Memory B cell (primary cell): ENCODE results near the gene PPP2R2C.

Experiments used
- ATAC-seq: fragments of 150-1000 bp; cut with Tn5 transposase; 2 replicates; pipeline ENCODE4 v1.10.0; 2021; ENCODE audit warnings: low read depth, mild to moderate bottlenecking, moderate library complexity
- DNase-seq, 2 donors: peaks; one replicate each; pipeline ENCODE4 v3.0.0; 2022; ENCODE audit warnings: low spot score in 2 of 2
- H3K27ac Mint-ChIP-seq: one replicate; pipeline ENCODE4 v1.8.0; 2022; ENCODE audit warnings: mild to moderate bottlenecking, moderate library complexity, mixed read lengths
- H3K27me3 Mint-ChIP-seq: one replicate; pipeline ENCODE4 v1.8.0; 2022; ENCODE audit warnings: mixed read lengths
- H3K36me3 Mint-ChIP-seq: one replicate; pipeline ENCODE4 v1.8.0; 2022; ENCODE audit warnings: mild to moderate bottlenecking, mixed read lengths
- H3K4me1 Mint-ChIP-seq: one replicate; pipeline ENCODE4 v1.8.0; 2022; ENCODE audit warnings: mixed read lengths
- H3K4me3 Mint-ChIP-seq: one replicate; pipeline ENCODE4 v1.8.0; 2022; ENCODE audit warnings: mild to moderate bottlenecking, moderate library complexity, mixed read lengths
- H3K9me3 Mint-ChIP-seq: one replicate; pipeline ENCODE4 v1.8.0; 2022; ENCODE audit warnings: mixed read lengths

The PPP2R2C gene

DNA sequence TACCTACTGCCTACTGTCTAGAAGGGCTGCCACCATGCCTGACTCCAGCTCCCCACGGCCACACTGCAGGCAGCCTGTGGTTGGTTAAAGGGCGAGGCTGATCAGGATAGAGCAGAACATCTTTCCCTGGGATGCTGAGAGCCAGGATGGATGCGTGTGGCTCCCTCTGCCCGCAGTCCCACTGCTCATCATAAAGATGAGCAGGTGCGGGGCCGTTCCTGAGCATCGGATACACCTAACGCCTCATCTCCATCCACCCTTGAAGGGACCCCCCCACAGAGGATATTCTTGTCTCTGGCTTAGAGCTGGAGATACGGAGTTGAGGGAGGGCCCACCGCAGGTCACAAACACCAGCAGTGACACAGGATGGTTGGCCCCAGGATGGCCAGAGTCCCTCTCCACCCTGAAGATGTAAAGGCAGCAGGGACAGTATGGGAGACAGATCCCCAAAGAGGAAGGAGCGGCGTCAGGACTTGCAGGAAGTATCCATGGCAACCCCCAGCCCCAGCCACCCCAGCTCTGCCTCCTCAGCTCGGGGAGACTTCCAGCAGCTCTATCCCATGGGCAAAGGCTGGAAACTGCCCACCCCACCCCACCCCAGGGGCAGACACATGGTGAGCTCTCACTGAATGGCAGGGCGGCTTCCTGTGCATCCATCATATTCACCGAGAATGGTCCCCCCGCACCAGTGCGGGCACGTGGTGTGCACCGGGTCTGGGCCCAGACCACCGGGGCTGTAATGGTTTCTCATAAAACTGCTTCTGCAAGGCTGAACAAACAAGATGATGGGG is 19.3 kb downstream of the PPP2R2C start:
- Mint-ChIP-seq H3K27me3 (peaks cover 13% of the 10 kb centered on the region), H3K36me3 (no peaks in the 10 kb centered on the region), H3K4me1 (no peaks in the 10 kb centered on the region), H3K4me3 (no peak overlapping the region), H3K9me3 (peaks cover 3% of the 10 kb centered on the region), H3K27ac (no peak overlapping the region)
- DNase-seq (no peak), ATAC-seq (no peak)

DNA sequence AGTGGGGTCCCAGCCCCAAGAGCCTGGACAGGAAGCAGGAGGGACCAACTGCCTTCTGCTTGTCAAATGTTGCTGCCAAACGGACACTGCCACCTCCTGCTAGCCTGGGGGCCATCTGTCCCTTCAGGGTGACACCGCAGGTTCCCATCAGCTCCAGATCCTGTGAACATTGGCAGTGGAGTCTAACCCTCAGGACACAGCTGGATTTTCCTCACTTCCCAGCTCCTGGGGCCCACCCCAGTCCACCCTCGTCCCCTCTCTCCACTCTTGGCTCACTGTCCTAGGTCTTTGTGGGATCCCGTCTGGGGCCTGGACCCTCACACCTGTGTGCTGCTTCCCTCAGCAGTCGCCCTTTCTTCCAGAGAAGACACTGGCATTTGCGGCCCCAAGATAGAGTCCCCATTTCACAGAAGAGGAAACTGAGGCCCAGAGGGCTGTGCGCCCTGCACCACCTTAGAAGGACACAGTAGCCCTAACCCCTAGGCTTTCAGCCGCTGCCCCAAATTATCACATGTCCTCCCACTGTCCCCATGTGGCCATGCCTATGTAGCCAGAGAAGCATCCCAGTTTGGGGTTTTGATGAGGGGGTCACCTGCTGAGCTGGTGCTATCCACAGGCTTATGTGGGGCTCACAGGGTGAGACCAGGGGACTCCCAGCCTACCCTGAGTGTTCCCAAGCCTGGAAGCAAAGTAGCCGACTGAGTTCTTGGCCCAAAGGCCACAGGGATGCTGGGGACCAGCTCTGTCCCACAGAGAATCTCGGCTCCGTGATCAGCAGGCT is 20.1 kb downstream of the PPP2R2C start:
- ATAC-seq (no peak), DNase-seq (no peak)
- Mint-ChIP-seq H3K9me3 (no peaks in the 10 kb centered on the region), H3K4me3 (no peak overlapping the region), H3K27me3 (peaks cover 10% of the 10 kb centered on the region), H3K4me1 (no peaks in the 10 kb centered on the region), H3K27ac (no peak overlapping the region), H3K36me3 (no peaks in the 10 kb centered on the region)

DNA sequence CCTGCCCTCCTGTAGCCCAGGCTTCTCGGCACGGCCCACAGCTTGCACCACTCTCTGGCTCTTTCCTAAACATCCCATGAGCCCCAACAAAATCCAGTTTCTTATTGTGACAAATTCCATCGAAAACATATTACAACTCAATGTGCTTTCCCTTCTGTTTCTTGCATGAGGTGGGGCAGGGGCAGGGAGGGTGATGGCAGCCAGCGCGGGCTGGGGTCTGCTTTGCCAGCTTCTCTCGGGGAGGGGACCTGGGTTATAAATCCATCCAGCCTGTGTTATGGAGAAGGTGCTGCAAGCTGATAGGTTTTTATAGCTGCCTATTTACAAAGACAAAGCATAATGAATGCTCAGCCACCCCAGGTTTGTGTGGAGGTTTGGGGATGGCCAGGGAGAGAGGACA is 21.1 kb downstream of the PPP2R2C start:
- H3K36me3 Mint-ChIP-seq: no peaks in the 10 kb centered on the region
- ATAC-seq: no peak
- H3K4me1 Mint-ChIP-seq: no peaks in the 10 kb centered on the region
- no peak overlapping the region for H3K27ac Mint-ChIP-seq
- H3K4me3 Mint-ChIP-seq: no peak overlapping the region
- no peaks in the 10 kb centered on the region for H3K9me3 Mint-ChIP-seq
- DNase-seq: no peak
- H3K27me3 Mint-ChIP-seq: peaks cover 10% of the 10 kb centered on the region

DNA sequence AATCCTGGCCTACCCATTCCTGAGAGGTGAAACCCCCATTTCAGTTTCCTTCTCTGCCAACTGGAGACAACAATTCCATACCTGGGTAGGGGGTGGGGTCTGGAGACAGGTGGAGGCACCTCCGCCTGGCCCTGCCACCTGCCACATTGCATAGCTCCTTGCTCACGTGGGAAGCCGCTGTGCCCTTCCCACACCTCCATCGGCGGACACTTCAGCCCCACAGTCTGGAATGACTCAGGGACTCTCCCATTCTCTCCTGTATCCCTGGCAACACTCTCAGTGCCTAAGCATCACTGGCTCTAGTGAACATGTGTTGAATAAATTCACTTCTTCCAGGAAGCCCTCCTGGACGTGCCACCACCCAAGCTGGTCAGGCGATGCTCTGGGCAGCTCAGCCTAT is 21.7 kb downstream of the PPP2R2C start:
- no peak for ATAC-seq
- Mint-ChIP-seq H3K27ac (no peak overlapping the region), H3K27me3 (peaks cover 8% of the 10 kb centered on the region), H3K4me3 (no peak overlapping the region), H3K4me1 (no peaks in the 10 kb centered on the region), H3K9me3 (no peaks in the 10 kb centered on the region), H3K36me3 (no peaks in the 10 kb centered on the region)
- no peak for DNase-seq

DNA sequence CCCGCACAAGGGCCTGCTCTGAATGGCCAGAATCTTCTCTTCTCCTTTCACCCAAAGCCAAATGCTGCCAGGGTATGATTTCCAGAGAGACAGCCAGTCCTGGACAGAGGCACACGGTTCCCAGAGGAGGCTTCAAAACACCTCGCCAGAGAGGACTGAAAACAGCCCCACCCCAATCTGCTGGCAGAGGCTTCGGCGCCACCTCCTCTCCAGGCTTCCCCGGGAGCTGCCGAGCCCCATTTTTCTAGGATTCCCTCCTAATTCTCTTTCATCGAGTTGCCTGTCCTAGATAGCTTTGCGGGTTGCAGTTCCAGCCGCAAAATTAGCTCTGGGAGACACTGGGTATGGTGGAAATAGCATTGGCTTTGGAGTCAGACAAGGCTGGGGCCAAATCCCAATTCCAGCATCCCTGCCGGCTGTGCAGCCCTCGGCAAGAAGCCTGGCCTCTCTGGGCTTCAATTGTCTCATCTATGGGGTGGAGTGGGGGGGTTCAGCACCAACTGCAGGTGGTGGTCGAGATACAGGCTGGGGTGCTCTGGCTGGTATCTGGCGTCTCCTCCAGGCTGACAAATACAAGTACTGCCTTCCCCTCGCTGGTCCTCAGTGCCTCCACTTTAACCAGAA is 22.6 kb downstream of the PPP2R2C start:
- H3K36me3 Mint-ChIP-seq: no peaks in the 10 kb centered on the region
- ATAC-seq (no peak), DNase-seq (no peak)
- no peaks in the 10 kb centered on the region for H3K9me3 Mint-ChIP-seq
- H3K27ac Mint-ChIP-seq: no peak overlapping the region
- peaks cover 3% of the 10 kb centered on the region for H3K27me3 Mint-ChIP-seq
- no peak overlapping the region for H3K4me3 Mint-ChIP-seq
- no peaks in the 10 kb centered on the region for H3K4me1 Mint-ChIP-seq

DNA sequence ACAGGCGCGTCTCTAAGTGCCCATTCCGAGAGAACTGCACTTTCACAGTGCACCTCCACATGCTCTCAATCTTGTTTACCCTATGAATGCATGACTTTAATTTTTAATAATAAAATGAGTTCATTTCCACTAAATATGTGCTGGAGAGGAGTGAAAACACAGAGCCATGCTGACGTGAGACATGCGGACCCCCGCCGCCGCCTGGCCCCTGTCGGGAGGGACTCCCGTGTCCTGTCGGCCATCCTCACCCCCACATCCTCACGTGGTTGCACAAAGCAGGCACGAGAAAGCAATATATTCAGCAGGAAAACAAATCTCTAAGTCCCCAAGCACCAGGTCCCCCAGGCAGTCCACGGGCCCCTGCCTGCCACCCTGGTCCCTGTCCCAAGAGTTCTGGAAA is 23.1 kb downstream of the PPP2R2C start:
- Mint-ChIP-seq H3K4me3 (no peak overlapping the region), H3K9me3 (no peaks in the 10 kb centered on the region), H3K4me1 (no peaks in the 10 kb centered on the region), H3K36me3 (no peaks in the 10 kb centered on the region), H3K27me3 (peaks cover 3% of the 10 kb centered on the region), H3K27ac (no peak overlapping the region)
- DNase-seq (no peak), ATAC-seq (no peak)

DNA sequence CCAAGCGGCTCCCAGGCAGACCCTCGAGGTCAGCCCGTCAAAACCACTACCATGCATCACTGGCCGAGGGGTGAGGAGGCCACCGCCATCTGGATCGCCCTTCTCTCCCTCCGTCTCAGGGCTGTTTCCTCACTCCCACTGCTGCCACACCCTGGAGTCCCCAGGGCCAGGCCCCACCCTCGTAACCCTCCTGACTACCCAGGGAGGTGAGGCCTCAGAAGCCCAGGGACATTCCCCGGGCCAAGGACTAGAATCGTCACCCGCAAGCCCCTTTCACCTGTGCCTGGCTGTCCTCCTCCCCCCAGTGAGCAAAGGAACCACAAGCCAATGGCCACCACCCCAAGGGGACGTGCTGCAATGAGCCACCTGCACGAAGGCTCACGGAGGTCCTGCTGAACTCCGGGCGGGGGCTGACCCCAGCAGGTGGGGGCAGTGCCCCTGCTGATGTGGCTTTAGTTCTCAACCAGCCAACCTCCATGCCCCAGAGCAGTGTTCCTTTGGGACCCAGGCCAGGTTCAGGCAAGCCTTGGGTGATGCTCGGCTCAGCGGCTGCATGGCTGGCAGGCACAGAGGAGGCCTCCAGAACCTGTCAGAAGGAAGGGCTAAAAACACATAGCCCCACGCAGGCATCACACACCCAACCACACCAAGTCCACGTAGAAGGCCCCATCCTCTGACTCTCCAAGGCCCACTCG is 23.8 kb downstream of the PPP2R2C start:
- ATAC-seq: no peak
- Mint-ChIP-seq H3K36me3 (no peaks in the 10 kb centered on the region), H3K27me3 (peaks cover 2% of the 10 kb centered on the region), H3K27ac (no peak overlapping the region), H3K4me1 (no peaks in the 10 kb centered on the region), H3K4me3 (no peak overlapping the region), H3K9me3 (no peaks in the 10 kb centered on the region)
- no peak for DNase-seq

DNA sequence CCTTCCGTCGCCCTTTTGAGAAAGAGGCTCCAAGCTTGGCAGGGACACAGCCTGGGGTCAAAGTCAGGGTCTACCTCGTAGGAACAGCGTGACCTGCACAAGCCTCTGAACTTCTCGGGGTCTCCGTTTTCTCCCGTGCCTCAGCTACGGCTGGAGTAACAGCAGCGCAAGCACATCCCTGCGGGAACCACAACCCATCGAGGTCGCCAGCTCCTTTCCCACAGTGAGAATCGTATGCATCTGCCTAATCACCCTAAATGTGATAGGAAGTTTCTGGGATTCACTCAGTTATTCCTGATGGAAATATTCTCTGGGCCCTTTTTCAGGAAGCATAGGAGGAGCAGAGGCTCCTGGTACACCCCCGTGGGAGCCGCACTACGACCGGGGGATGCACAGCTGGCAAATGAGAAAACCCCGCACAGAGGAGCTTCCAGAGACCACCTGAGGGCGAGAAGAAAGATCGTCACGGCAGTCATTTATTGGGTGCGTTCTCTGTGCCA is 24.7 kb downstream of the PPP2R2C start:
- no peaks in the 10 kb centered on the region for H3K36me3 Mint-ChIP-seq
- no peak for DNase-seq
- H3K27me3 Mint-ChIP-seq: peaks cover 2% of the 10 kb centered on the region
- no peaks in the 10 kb centered on the region for H3K4me1 Mint-ChIP-seq
- ATAC-seq: no peak
- no peak overlapping the region for H3K4me3 Mint-ChIP-seq
- H3K27ac Mint-ChIP-seq: no peak overlapping the region
- no peaks in the 10 kb centered on the region for H3K9me3 Mint-ChIP-seq

DNA sequence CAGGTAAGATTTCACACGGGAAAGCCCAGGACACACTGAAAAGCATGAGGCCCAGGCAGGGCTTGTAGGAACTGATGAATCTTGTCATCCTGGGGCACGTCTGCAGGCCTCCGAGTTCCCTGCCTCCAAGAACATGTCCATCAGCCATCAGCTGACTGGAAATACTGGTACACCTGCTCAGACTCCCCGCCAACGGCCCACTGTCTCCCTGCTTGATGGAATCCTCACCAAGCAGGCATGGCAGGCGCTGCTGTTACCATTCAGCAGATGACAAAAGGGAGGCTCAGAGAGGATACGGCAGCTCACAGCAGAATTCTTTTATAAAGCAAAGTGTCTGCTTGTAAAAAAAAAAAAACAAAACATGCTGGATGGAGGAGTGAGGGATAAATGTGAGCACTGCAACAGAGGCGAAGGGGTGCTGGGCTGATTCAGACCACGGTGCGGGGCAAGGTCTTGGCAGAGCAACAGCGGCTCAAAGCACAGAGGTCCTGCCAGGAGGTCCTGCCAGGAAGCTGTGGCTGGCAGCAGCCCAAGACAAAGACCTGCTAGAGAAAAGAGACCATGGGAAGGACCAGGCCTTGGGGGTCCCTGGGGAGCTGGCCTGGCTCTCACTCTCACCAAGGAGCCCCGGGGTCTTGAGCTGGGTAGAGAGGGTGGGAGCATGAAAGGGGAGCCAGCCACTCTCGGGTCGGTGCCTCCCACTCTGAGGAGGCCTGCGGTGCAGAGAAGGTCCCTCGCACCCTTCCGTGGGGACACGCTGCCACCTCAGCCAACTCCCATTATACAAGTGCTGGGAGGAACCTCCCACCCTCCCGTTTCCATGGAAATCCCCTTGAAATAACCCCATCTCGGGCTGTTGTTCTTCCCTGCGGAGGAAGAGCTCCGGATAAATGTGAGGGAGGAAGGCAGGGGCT is 25.6 kb downstream of the PPP2R2C start:
- Mint-ChIP-seq H3K27ac (no peak overlapping the region), H3K36me3 (no peaks in the 10 kb centered on the region), H3K9me3 (no peaks in the 10 kb centered on the region), H3K4me3 (no peak overlapping the region), H3K27me3 (no peaks in the 10 kb centered on the region), H3K4me1 (no peaks in the 10 kb centered on the region)
- DNase-seq: no peak
- ATAC-seq: no peak

DNA sequence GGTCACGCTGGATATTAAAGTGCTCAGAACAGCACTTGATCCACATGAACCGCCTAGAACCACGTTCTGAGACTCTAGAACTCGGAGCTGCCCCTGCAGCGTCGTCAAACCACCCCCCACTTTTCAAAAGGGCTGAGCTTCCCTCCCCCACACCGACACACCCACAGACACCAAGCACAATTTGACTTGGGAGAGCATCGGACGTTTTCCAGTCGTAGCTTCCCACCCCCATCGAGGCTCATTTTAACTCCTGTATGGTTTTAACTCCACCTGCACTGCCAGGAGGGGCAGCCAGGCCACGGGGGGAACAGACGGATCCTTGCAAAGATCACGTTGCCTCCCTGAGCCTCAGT is 26.3 kb downstream of the PPP2R2C start:
- Mint-ChIP-seq H3K4me3 (no peak overlapping the region), H3K9me3 (no peaks in the 10 kb centered on the region), H3K27ac (no peak overlapping the region), H3K27me3 (peaks cover 5% of the 10 kb centered on the region), H3K4me1 (no peaks in the 10 kb centered on the region), H3K36me3 (no peaks in the 10 kb centered on the region)
- ATAC-seq: no peak
- no peak for DNase-seq

DNA sequence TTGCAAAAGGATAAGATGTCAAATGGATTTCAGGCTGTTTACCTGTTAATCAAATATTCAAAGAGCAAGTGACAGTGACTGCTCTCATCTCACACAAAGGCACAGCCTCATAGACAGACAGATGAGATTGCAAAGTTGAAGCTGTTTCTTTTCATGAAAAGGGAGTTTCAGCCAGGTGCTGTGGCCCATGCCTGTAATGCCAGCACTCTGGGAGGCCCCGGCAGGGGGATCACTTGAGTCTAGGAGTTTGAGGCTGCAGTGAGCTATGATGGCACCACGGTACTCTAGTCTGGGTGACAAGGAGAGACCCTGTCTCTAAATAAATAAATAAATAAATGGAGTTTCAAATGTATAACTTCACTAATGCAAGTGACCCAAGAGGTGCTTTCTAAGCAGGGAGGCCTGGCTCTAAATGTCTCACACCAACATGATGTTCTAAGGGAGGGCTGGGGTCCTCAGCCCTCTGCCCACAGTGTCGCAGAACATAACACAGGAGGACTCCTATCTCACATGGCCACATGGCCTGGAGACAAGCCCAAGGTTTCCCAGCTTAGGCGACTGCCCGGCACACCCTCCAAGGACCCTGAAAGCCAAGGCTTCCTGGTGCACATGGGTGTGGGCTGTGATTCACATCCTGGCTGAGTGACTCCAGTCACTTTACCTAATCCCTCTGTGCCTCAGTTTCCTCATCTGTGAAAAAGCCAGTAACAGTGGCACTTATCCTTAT is 26.8 kb downstream of the PPP2R2C start:
- Mint-ChIP-seq H3K27me3 (peaks cover 5% of the 10 kb centered on the region), H3K27ac (no peak overlapping the region), H3K36me3 (no peaks in the 10 kb centered on the region), H3K4me1 (no peaks in the 10 kb centered on the region), H3K4me3 (no peak overlapping the region), H3K9me3 (peaks cover 1% of the 10 kb centered on the region)
- DNase-seq: no peak
- ATAC-seq: no peak

DNA sequence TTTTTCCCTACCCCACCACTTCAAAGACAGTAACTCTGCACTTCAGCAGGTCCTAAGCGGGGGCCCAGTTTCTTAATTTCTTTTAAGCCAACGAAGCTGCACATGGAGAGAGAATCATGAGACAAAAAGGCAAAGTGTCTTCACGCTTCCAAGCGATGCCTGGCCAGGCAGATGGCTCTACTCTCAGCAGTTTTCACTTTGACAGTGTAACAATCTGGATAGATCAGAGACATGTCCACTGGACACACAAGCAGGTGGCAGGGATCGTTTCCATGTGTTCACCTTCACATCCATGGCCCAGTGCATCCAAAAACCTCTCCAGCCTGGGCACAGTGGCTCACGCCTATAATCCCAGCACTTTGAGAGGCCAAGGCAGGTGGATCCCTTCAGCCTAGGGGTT is 27.8 kb downstream of the PPP2R2C start:
- no peak overlapping the region for H3K4me3 Mint-ChIP-seq
- H3K27me3 Mint-ChIP-seq: peaks cover 7% of the 10 kb centered on the region
- DNase-seq: no peak
- no peaks in the 10 kb centered on the region for H3K4me1 Mint-ChIP-seq
- H3K36me3 Mint-ChIP-seq: no peaks in the 10 kb centered on the region
- no peak for ATAC-seq
- no peak overlapping the region for H3K27ac Mint-ChIP-seq
- H3K9me3 Mint-ChIP-seq: peaks cover 1% of the 10 kb centered on the region
